Smooth muscle cell (in vitro differentiated cells): ENCODE measurements around the gene PTH1R. TPM values are rescaled to one million over a fixed set of nuclear protein-coding genes. Genes with fewer than 3 reads are reported as not detected.

Experiments used
- DNase-seq: peaks from one replicate; lab custom pipeline; 2025; ENCODE audit not compliant: unreplicated experiment; lab: John Stamatoyannopoulos, UW
- H2AFZ ChIP-seq: fragments of 200-600 bp; sonication (generic); 2 replicates; pipeline ENCODE4 v1.6.0; 2016; ENCODE audit warnings: antibody characterized with exemption, low read depth, mild to moderate bottlenecking
- H3F3A ChIP-seq: fragments of 200-600 bp; sonication (generic); 2 replicates; pipeline ENCODE4 v1.6.0; 2017; ENCODE audit warnings: antibody characterized with exemption, low read depth
- H3K27ac ChIP-seq: fragments of 200-600 bp; sonication (generic); 2 replicates; pipeline ENCODE4 v1.5.1; 2016; ENCODE audit warnings: low read depth, mild to moderate bottlenecking
- H3K27me3 ChIP-seq: fragments of 200-600 bp; sonication (generic); 2 replicates; pipeline ENCODE4 v1.6.1; 2016; ENCODE audit warnings: low read depth, mild to moderate bottlenecking
- H3K36me3 ChIP-seq: fragments of 200-600 bp; sonication (generic); 2 replicates; pipeline ENCODE4 v1.5.1; 2016; ENCODE audit warnings: low read depth
- H3K4me1 ChIP-seq: fragments of 200-600 bp; sonication (generic); 2 replicates; pipeline ENCODE4 v1.5.1; 2016; ENCODE audit warnings: low read depth
- H3K4me2 ChIP-seq: fragments of 200-600 bp; sonication (generic); 2 replicates; pipeline ENCODE4 v1.6.0; 2016; ENCODE audit warnings: mild to moderate bottlenecking
- H3K4me3 ChIP-seq: fragments of 200-600 bp; sonication (generic); 2 replicates; pipeline ENCODE4 v1.5.1; 2016; ENCODE audit warnings: mild to moderate bottlenecking
- H3K79me2 ChIP-seq: fragments of 200-600 bp; sonication (generic); 2 replicates; pipeline ENCODE4 v1.6.0; 2016; ENCODE audit warnings: low read depth, mild to moderate bottlenecking
- H3K9ac ChIP-seq: fragments of 200-600 bp; sonication (generic); 2 replicates; pipeline ENCODE4 v1.6.0; 2016; ENCODE audit warnings: low read depth
- H3K9me3 ChIP-seq: fragments of 200-600 bp; sonication (generic); replicated peaks from 2 replicates; pipeline ENCODE4 v1.5.1; 2016; ENCODE audit warnings: low read depth
- H4K20me1 ChIP-seq: fragments of 200-600 bp; sonication (generic); 2 replicates; pipeline ENCODE4 v1.6.0; 2016; ENCODE audit warnings: low read depth
- WGBS: methylation state at CpG from one replicate; pipeline ENCODE4 v1.1.7; 2016; ENCODE audit warnings: low lambda C conversion rate; 5-methylcytosine and 5-hydroxymethylcytosine counted together
- polyA plus RNA-seq: library from polyadenylated mRNA; unstranded; fragments of >200 nt; fragmentation: Nextera tagmentation; extraction: Ambion mirVana; gene quantifications from 2 replicates; pipeline ENCODE4 v1.2.1, GENCODE V29; 2016
- total RNA-seq: library from RNA; depleted of rRNA; stranded (reverse); fragments of >200 nt; gene quantifications from 2 replicates; pipeline ENCODE4 v1.2.3, GENCODE V29; 2014
- TF ChIP-seq, protein P1 (sequence below): fragments of 200-600 bp; sonication (generic); IDR thresholded peaks from 2 replicates; pipeline ENCODE4 v1.5.1; 2017; ENCODE audit warnings: borderline replicate concordance, mild to moderate bottlenecking, antibody characterized with exemption; ENCODE audit not compliant: insufficient read depth, poor library complexity, severe bottlenecking

PTH1R gene
- total and polyA plus RNA-seq, 2 experiments from 2014 or later = 17.7 to 50.6 TPM

DNA sequence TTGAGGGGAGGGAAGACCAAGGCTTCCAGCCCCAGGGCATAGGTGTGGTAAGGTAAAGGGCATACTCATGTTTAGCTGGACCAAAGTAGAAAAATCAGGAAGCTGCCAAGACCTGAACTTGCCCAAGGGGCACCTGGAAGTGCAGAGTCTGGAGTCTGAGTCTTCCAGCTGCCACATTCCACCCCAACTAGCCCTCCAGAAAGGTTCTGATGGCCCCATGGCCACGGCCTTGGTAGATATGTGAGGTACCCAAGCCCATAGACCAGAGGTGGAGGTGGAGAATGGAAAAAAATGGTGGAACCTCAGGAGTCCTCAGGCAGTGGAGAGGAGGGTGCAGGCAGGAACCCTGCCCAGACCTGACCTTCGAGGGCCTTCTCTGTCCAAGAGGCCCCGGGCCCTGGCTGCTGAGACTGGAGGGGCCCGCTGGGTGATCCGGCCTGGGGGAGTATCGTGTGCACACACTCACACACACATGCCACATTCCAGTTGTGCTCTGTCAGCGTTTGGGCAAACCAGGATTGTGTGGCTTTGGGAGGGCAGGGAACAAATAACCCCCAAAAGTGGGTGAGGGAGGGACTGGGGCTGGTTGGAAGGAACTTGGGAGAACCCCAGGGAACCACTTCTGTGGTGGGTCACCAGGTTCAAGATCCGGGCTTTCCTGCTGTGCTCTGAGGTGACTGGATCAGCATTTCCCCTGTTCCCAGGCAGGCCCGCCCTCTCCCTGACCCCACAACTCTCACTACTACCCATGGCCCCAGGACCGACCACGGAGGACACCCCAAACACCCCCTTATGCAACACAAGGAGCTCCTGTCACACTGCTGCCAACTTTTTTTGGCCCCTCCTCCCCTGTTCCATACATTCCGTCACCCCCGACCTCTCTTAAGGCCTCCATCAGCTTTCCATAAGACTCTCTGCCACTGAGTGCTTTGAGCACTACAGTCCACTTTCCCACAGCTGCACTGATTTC lies 25.9 kb upstream of the PTH1R start:
- H3K27ac ChIP-seq = no peak overlapping the region
- H3K27me3 ChIP-seq = no peaks in the 10 kb centered on the region
- H2AFZ ChIP-seq = no peak overlapping the region
- WGBS = 73% methylated on average over 12 of the region's 13 CpGs
- TF ChIP-seq, protein P1, sequence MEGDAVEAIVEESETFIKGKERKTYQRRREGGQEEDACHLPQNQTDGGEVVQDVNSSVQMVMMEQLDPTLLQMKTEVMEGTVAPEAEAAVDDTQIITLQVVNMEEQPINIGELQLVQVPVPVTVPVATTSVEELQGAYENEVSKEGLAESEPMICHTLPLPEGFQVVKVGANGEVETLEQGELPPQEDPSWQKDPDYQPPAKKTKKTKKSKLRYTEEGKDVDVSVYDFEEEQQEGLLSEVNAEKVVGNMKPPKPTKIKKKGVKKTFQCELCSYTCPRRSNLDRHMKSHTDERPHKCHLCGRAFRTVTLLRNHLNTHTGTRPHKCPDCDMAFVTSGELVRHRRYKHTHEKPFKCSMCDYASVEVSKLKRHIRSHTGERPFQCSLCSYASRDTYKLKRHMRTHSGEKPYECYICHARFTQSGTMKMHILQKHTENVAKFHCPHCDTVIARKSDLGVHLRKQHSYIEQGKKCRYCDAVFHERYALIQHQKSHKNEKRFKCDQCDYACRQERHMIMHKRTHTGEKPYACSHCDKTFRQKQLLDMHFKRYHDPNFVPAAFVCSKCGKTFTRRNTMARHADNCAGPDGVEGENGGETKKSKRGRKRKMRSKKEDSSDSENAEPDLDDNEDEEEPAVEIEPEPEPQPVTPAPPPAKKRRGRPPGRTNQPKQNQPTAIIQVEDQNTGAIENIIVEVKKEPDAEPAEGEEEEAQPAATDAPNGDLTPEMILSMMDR = no peak
- peaks cover 14% of the 10 kb centered on the region for H3F3A ChIP-seq
- no peak overlapping the region for H3K4me2 ChIP-seq
- peaks cover 7% of the 10 kb centered on the region for H3K4me1 ChIP-seq
- no peaks in the 10 kb centered on the region for H3K79me2 ChIP-seq
- H4K20me1 ChIP-seq = no peaks in the 10 kb centered on the region
- H3K9ac ChIP-seq = no peak overlapping the region
- DNase-seq = no peak
- H3K36me3 ChIP-seq = no peaks in the 10 kb centered on the region
- H3K4me3 ChIP-seq = no peak overlapping the region
- no peaks in the 10 kb centered on the region for H3K9me3 ChIP-seq

DNA sequence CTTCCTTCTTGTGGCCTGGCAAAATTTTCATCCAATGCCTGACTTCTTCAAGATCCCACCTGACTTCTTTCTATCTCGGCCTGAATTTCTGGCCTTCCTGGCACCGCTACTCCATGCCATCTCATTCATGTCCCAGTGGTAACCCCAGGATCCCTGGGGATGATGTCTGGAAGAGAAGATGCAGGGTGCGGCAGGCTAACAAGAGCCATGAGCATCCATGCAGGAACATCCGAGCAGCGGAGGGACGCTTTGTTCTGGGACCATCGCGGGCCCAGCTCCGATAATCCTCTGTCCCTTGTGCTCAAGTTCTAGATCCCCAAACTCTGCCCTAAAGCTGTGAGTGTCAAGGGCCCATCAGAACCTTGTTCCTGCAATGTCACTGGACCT lies 25.2 kb upstream of the PTH1R start:
- H3K4me3 ChIP-seq = no peak overlapping the region
- DNase-seq = no peak

DNA sequence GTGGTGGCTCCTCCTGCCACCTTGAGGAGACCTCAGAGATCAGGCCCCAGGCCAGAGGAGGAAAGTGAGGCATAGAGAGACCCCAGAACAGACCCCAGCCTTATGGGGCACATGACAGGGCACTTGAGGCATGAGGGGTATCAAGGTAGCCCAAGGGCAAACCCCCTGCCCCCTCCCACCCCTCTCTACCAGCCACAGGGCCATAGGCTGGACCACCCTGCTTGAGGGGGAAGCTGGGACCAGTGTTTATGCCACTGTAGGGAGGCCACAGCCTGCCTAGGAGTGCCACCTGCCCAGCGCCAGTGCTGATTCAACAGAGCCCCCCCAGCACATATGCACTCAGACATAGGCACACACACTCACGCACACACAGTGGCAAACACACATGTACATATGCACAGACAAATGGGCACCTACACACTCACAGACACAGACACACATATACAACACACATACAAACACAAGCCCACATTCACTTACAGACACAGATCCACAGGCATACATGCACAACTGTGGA lies 24.6 kb upstream of the PTH1R start:
- Histone ChIP-seq H3K4me2 (no peak overlapping the region), H3K27ac (no peak overlapping the region), H3K9me3 (no peaks in the 10 kb centered on the region), H3K4me1 (peaks cover 7% of the 10 kb centered on the region), H3K9ac (no peak overlapping the region), H2AFZ (no peak overlapping the region), H3K4me3 (no peak overlapping the region), H3K36me3 (no peaks in the 10 kb centered on the region), H3F3A (peaks cover 9% of the 10 kb centered on the region), H3K27me3 (no peaks in the 10 kb centered on the region), H4K20me1 (no peaks in the 10 kb centered on the region), H3K79me2 (no peaks in the 10 kb centered on the region)
- DNase-seq = no peak
- TF ChIP-seq, protein P1 = no peak
- 90% methylated on average over 2 of the region's 2 CpGs for WGBS

More for the DNA sequence above, 25.2 kb upstream of the PTH1R start:
- Histone ChIP-seq H3F3A (peaks cover 14% of the 10 kb centered on the region), H3K9me3 (no peaks in the 10 kb centered on the region), H3K27me3 (no peaks in the 10 kb centered on the region), H3K27ac (no peak overlapping the region), H2AFZ (no peak overlapping the region), H3K36me3 (no peaks in the 10 kb centered on the region), H3K4me1 (peaks cover 7% of the 10 kb centered on the region), H3K79me2 (no peaks in the 10 kb centered on the region), H3K9ac (no peak overlapping the region), H4K20me1 (no peaks in the 10 kb centered on the region), H3K4me2 (no peak overlapping the region)
- WGBS = 95% methylated on average over 9 of the region's 9 CpGs
- TF ChIP-seq, protein P1 = no peak
